Glomerular visceral epithelial cell (primary cell): Measurements from ENCODE around the gene PTPRT.

Source experiments
- DNase-seq: peaks from one replicate; pipeline ENCODE4 v3.0.0-alpha.2; 2016; ENCODE audit errors: extremely low spot score

PTPRT gene

DNA sequence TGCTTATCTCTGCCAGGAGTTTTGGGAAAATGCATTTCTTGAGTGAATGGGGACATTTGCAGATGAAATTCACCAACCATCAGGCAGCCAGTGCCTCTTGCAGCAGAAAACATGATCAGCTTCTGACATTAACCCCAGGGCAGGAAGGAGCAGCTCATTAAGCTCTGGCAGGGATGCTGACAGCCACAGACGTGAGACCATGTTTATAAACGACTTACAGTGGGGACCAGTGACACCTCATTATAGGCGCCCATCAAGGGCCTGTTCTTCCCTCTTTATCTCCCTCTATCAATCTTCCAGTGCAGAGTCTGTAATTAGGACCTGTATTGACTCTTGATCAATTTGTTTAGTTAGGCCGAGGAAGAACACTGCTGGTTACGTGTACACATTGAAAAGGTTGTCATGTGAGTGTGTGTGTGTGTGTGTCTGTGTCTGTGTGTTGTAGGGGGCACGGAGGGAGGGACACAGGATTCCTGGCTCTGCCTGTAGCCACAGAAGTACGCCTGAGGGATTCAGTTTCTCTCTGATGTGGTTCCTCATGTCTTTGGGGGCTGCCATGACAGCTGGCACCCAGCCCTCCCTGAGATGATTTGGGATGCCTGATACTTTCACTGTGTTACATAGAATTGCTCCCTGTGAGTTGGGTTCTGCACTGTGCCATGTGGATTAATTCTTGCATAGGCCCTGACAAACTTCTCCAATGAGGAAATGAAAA is 1143.2 kb downstream of the PTPRT start:
- DNase-seq: no peak

GRCh38 chr20:42043921-42044320 is 1145.8 kb downstream of the PTPRT start:
- no peak for DNase-seq

DNA sequence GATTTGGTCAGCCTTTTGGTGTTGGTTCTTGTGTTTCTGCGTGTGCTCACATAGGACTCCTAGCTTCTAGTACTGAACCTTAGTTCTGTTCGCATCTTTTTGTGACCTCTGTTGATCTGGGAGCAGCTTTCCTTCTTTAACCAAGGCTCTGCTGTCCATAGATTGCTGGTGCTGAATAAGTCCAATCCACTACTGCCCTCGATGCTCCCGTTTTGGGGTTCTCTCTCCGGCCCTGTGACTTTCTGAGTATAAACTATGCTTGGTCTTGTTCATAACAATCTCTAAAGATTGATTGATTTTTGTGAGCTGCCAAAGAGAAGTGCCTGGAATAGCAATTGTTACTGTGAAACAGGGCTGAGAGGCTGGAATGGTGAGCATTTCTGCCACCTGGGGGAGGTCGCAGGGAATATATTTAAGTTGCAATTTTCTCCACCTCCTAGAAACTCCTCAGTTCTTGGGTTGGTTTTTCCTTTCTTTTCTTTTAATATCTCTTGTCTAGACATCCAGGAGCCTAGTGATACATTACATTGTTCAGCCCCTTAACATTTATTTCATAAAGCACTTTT is 1148.6 kb downstream of the PTPRT start:
- DNase-seq: no peak

DNA sequence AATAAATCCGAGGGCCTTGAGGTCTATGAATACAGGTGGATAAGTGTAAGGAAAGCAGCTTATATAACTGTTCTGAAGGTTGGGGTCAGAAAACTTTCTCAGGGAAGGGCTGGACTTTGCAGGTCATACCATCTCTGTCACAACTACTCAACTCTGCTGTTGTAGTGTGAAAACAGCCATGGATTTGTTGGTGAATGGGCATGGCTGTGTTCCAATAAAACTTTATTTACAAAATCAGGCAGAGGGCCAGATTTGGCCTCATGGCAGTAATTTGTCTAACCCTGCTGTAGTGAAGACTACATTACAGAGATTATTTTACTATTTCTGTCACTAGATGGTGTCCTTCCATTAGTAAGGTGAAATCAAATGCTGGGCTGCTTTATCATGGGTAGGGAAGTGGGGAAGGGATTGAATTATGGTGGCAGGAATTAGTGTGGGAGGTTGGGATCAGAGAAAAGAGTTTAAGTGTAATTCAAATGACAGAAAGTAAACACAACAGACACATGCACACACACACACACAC is 1161.9 kb downstream of the PTPRT start:
- no peak for DNase-seq

GRCh38 chr20:42026599-42026998 is 1163.1 kb downstream of the PTPRT start:
- no peak for DNase-seq

- DNase-seq: no peak
These were observed 1165.1 kb downstream of the PTPRT start for GRCh38 chr20:42024653-42025052.
